Activated B cell treated with CpG ODN at 0.5 μM for 24 hours (primary cell): ENCODE results near the gene SYNPR. TPM values are rescaled to one million over a fixed set of nuclear protein-coding genes. Genes with fewer than 3 reads are reported as not detected.

Experiments used
- ATAC-seq: fragments of 200-7000 bp; cut with Tn5 transposase; one replicate; pipeline ENCODE4 v1.10.0; 2021; ENCODE audit warnings: low read depth, mild to moderate bottlenecking, moderate library complexity
- CTCF ChIA-PET: fragments of 350-600 bp; sonication (Branson Sonifier 250); formaldehyde crosslinking; loops from one replicate; lab custom pipeline; 2021; ENCODE audit warnings: antibody characterized with exemption; lab: Charles Lee
- POLR2A ChIA-PET: fragments of 350-600 bp; sonication (Branson Sonifier 250); formaldehyde crosslinking; loops from one replicate; lab custom pipeline; 2021; ENCODE audit warnings: antibody characterized with exemption; lab: Charles Lee
- DNase-seq: peaks from one replicate; pipeline ENCODE4 v3.0.0; 2022
- H3K27ac Mint-ChIP-seq: one replicate; pipeline ENCODE4 v1.8.0; 2020; ENCODE audit warnings: mixed read lengths
- H3K27me3 Mint-ChIP-seq: one replicate; pipeline ENCODE4 v1.8.0; 2021; ENCODE audit warnings: mixed read lengths
- H3K36me3 Mint-ChIP-seq: one replicate; pipeline ENCODE4 v1.8.0; 2021; ENCODE audit warnings: low read depth, mixed read lengths
- H3K4me1 Mint-ChIP-seq: one replicate; pipeline ENCODE4 v1.8.0; 2021; ENCODE audit warnings: mixed read lengths
- H3K4me3 Mint-ChIP-seq: one replicate; pipeline ENCODE4 v1.8.0; 2020; ENCODE audit warnings: mild to moderate bottlenecking, mixed read lengths
- H3K9me3 Mint-ChIP-seq: one replicate; pipeline ENCODE4 v1.8.0; 2020; ENCODE audit warnings: mixed read lengths
- intact Hi-C: fragments of 100-400 bp; cut with micrococcal nuclease; formaldehyde crosslinking; loops from one replicate; pipeline ENCODE4 v1.15.1; 2024
- total RNA-seq: library from RNA; stranded (reverse); gene quantifications from 2 replicates; pipeline ENCODE4 v1.2.3, GENCODE V29; 2022
- TF ChIP-seq, protein P1 (sequence below): fragments of 200-600 bp; IDR thresholded peaks from one replicate; pipeline ENCODE4 v1.8.0; 2022; ENCODE audit warnings: antibody characterized with exemption, mild to moderate bottlenecking

The SYNPR gene
- total RNA-seq, 1 donor from 2014 or later, result not detected

DNA sequence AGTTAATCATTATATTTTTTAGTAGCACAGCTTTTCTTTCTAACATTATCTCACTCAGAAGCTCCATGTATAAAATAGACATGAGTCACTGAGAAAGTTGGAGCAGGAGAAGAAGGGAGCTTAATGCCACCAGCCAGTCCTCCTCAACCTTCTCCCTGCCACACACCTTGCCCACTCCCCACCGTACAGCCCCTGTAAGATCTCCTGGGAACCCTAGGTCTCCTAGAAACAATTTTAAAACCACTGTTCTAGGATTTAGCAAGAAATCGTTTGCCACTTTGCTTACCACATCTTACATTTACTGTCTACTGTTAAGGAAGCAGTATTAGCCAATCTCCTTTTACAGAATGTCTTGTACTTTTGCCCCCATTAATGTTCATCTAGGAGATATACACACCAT, 204.2 kb downstream of the SYNPR start:
- intact Hi-C loops, result no loop called here
- peaks cover 2% of the 10 kb centered on the region for H3K9me3 Mint-ChIP-seq

GRCh38 chr3:63492464-63492863, 214.4 kb downstream of the SYNPR start:
- ChIA-PET CTCF (no interaction called here), POLR2A (no interaction called here)
- Mint-ChIP-seq H3K4me3 (no peak overlapping the region), H3K4me1 (no peaks in the 10 kb centered on the region), H3K36me3 (no peaks in the 10 kb centered on the region), H3K27me3 (no peaks in the 10 kb centered on the region), H3K27ac (no peak overlapping the region), H3K9me3 (no peaks in the 10 kb centered on the region)
- TF ChIP-seq, protein P1, sequence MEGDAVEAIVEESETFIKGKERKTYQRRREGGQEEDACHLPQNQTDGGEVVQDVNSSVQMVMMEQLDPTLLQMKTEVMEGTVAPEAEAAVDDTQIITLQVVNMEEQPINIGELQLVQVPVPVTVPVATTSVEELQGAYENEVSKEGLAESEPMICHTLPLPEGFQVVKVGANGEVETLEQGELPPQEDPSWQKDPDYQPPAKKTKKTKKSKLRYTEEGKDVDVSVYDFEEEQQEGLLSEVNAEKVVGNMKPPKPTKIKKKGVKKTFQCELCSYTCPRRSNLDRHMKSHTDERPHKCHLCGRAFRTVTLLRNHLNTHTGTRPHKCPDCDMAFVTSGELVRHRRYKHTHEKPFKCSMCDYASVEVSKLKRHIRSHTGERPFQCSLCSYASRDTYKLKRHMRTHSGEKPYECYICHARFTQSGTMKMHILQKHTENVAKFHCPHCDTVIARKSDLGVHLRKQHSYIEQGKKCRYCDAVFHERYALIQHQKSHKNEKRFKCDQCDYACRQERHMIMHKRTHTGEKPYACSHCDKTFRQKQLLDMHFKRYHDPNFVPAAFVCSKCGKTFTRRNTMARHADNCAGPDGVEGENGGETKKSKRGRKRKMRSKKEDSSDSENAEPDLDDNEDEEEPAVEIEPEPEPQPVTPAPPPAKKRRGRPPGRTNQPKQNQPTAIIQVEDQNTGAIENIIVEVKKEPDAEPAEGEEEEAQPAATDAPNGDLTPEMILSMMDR, result no peak
- intact Hi-C loops, result no loop called here
- ATAC-seq (no peak), DNase-seq (no peak)

More for the DNA sequence above, 204.2 kb downstream of the SYNPR start:
- POLR2A ChIA-PET, result no interaction called here
- CTCF ChIA-PET, result no interaction called here
- DNase-seq (no peak), ATAC-seq (no peak)
- TF ChIP-seq, protein P1, result no peak
- Mint-ChIP-seq H3K27me3 (no peaks in the 10 kb centered on the region), H3K27ac (no peak overlapping the region), H3K36me3 (no peaks in the 10 kb centered on the region), H3K4me1 (no peaks in the 10 kb centered on the region), H3K4me3 (no peak overlapping the region)

- intact Hi-C loops, result no loop called here
- Mint-ChIP-seq H3K36me3 (no peaks in the 10 kb centered on the region), H3K4me1 (no peaks in the 10 kb centered on the region), H3K4me3 (no peak overlapping the region), H3K27me3 (no peaks in the 10 kb centered on the region), H3K9me3 (no peaks in the 10 kb centered on the region), H3K27ac (no peak overlapping the region)
- CTCF ChIA-PET, result no interaction called here
- ATAC-seq (no peak), DNase-seq (no peak)
- POLR2A ChIA-PET, result no interaction called here
- TF ChIP-seq, protein P1, result no peak
Measured at GRCh38 chr3:63493101-63493500, 215.0 kb downstream of the SYNPR start.

DNA sequence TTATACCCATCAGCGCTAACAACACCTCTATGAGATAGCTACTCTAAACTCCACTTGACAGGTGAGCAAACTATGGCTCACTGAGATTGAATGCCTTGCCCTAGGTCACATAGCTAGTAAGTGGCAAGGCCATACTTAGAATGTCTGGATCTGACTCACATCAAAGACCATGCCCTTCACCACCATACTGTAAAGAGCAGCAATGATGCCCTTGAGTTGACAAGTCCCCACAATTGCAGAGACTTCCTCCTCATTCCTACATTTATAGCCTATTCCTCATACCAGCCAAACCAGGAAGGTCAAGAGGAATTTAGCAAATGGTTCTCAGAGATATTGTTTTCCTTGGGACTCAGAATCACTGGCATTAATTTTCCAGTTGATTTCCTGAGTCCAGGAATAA, 216.5 kb downstream of the SYNPR start:
- no peaks in the 10 kb centered on the region for H3K4me1 Mint-ChIP-seq
- ChIA-PET CTCF (no interaction called here), POLR2A (no interaction called here)
- ATAC-seq (no peak), DNase-seq (no peak)
- intact Hi-C loops, result no loop called here
- no peak overlapping the region for H3K27ac Mint-ChIP-seq
- no peaks in the 10 kb centered on the region for H3K9me3 Mint-ChIP-seq
- no peaks in the 10 kb centered on the region for H3K36me3 Mint-ChIP-seq
- no peak overlapping the region for H3K4me3 Mint-ChIP-seq
- TF ChIP-seq, protein P1, result no peak
- no peaks in the 10 kb centered on the region for H3K27me3 Mint-ChIP-seq

GRCh38 chr3:63497641-63498040, 219.5 kb downstream of the SYNPR start:
- H3K4me3 Mint-ChIP-seq, result no peak overlapping the region
- intact Hi-C loops, result no loop called here
- H3K36me3 Mint-ChIP-seq, result no peaks in the 10 kb centered on the region
- CTCF ChIA-PET, result no interaction called here
- TF ChIP-seq, protein P1, result no peak
- ATAC-seq, result no peak
- POLR2A ChIA-PET, result no interaction called here
- no peaks in the 10 kb centered on the region for H3K9me3 Mint-ChIP-seq
- H3K4me1 Mint-ChIP-seq, result no peaks in the 10 kb centered on the region
- H3K27ac Mint-ChIP-seq, result no peak overlapping the region
- DNase-seq, result no peak
- no peaks in the 10 kb centered on the region for H3K27me3 Mint-ChIP-seq
